OCI-LY7 (cell line): ENCODE results near the gene SLC9A3. TPM values are rescaled to one million over a fixed set of nuclear protein-coding genes. Genes with fewer than 3 reads are reported as not detected.
"Not testable (repeated sequence)": the region's sequence is repeated elsewhere in the genome, so short reads cannot be mapped to it uniquely, and the experiment has no call there.

Source experiments
- BruUV-seq: library from RNA; stranded (reverse); fragments of 400-500 nt; replicated peaks from 2 replicates; lab custom pipeline; 2021; lab: Mats Ljungman, UMichigan
- CTCF ChIA-PET: fragments of 300-600 bp; sonication (Branson Sonifier 250); formaldehyde crosslinking; loops from one replicate; lab custom pipeline; 2022; ENCODE audit warnings: antibody characterized with exemption; ENCODE audit not compliant: unreplicated experiment; lab: Charles Lee
- POLR2A ChIA-PET: fragments of 300-600 bp; sonication (Branson Sonifier 250); formaldehyde crosslinking; loops from one replicate; lab custom pipeline; 2022; ENCODE audit warnings: antibody characterized with exemption; lab: Charles Lee
- DNase-seq: peaks from one replicate; pipeline ENCODE4 v3.0.0-alpha.2; 2015; ENCODE audit warnings: low spot score
- H2AFZ ChIP-seq: fragments of 200-600 bp; sonication (generic), shearing (Covaris generic); 2 replicates; pipeline ENCODE4 v1.6.1; 2014; ENCODE audit warnings: mild to moderate bottlenecking, antibody characterized with exemption, low read length, moderate library complexity
- H3K27ac ChIP-seq: fragments of 200-600 bp; sonication (generic); 2 replicates; pipeline ENCODE4 v1.5.1; 2014; ENCODE audit warnings: mixed run types, low read depth, mild to moderate bottlenecking, moderate library complexity, low read length, inconsistent platforms; ENCODE audit not compliant: poor library complexity, severe bottlenecking
- H3K36me3 ChIP-seq: fragments of 200-600 bp; sonication (generic); 2 replicates; pipeline ENCODE4 v1.6.1; 2014; ENCODE audit warnings: mild to moderate bottlenecking, antibody characterized with exemption, low read length, moderate library complexity, mixed read lengths; ENCODE audit not compliant: insufficient read depth
- H3K4me1 ChIP-seq: fragments of 200-600 bp; sonication (generic); 2 replicates; pipeline ENCODE4 v1.5.1; 2014; ENCODE audit warnings: mild to moderate bottlenecking, low read length; ENCODE audit not compliant: insufficient read depth, poor library complexity, severe bottlenecking
- H3K4me2 ChIP-seq: fragments of 200-600 bp; sonication (generic); 2 replicates; pipeline ENCODE4 v1.6.1; 2014; ENCODE audit warnings: mild to moderate bottlenecking, low read length
- H3K4me3 ChIP-seq: fragments of 200-600 bp; sonication (generic); 2 replicates; pipeline ENCODE4 v1.5.1; 2014; ENCODE audit warnings: mild to moderate bottlenecking, low read depth, low read length; ENCODE audit not compliant: poor library complexity, severe bottlenecking
- H3K79me2 ChIP-seq: fragments of 200-600 bp; sonication (generic); 2 replicates; pipeline ENCODE4 v1.6.1; 2016; ENCODE audit warnings: low read depth, mild to moderate bottlenecking, low read length, moderate library complexity, mixed read lengths; ENCODE audit not compliant: insufficient read depth
- H3K9me2 ChIP-seq: fragments of 200-600 bp; sonication (generic); 2 replicates; pipeline ENCODE4 v1.6.1; 2016; ENCODE audit warnings: mild to moderate bottlenecking, low read length, mixed read lengths; ENCODE audit not compliant: insufficient read depth
- H3K9me3 ChIP-seq: fragments of 200-600 bp; sonication (generic); 2 replicates; pipeline ENCODE4 v1.6.1; 2014; ENCODE audit warnings: mild to moderate bottlenecking, mixed run types, low read length, mixed read lengths
- H4K20me1 ChIP-seq: fragments of 200-600 bp; sonication (generic); 2 replicates; pipeline ENCODE4 v1.6.1; 2014; ENCODE audit warnings: mild to moderate bottlenecking, antibody characterized with exemption, low read length, moderate library complexity, mixed read lengths; ENCODE audit not compliant: insufficient read depth
- EZH2phosphoT487 ChIP-seq: fragments of 200-600 bp; sonication (generic); IDR thresholded peaks from 2 replicates; pipeline ENCODE4 v1.6.1; 2018; ENCODE audit warnings: low read depth, borderline replicate concordance, mild to moderate bottlenecking, mixed run types, antibody characterized with exemption, low read length, moderate library complexity, mixed read lengths
- intact Hi-C: fragments of 100-400 bp; cut with micrococcal nuclease; formaldehyde crosslinking; loops from one replicate; pipeline ENCODE4 v1.10.0; 2022; ENCODE audit not compliant: unreplicated experiment
- total RNA-seq, 2 experiments: library from RNA; depleted of rRNA in 1 of 2; stranded (reverse); fragments of >200 nt in 1 of 2; shearing (Covaris generic) in 1 of 2; gene quantifications; 2 replicates each; pipeline ENCODE4 v1.2.3, GENCODE V29; 2014 to 2022
- TF ChIP-seq, protein P1 (sequence below): fragments of 200-600 bp; sonication (generic); conservative IDR thresholded peaks from 2 replicates; pipeline ENCODE4 v1.5.1; 2014; ENCODE audit warnings: mild to moderate bottlenecking, antibody characterized with exemption, low read length, moderate library complexity, mixed read lengths

SLC9A3 gene
- total RNA-seq, 2 experiments from 2014 or later = 2.0 to 4.3 TPM

GRCh38 chr5:509611-510185 is 14.6 kb downstream of the SLC9A3 start:
- CTCF ChIA-PET = no interaction called here
- no TSS peak for BruUV-seq
- no peak overlapping the region for H2AFZ ChIP-seq

GRCh38 chr5:507986-508575 is 16.2 kb downstream of the SLC9A3 start:
- H3K79me2 ChIP-seq, H3K4me1 ChIP-seq, H4K20me1 ChIP-seq, H3K27ac ChIP-seq, H3K4me2 ChIP-seq, DNase-seq, H3K9me3 ChIP-seq, POLR2A ChIA-PET, H3K4me3 ChIP-seq, CTCF ChIA-PET, H3K36me3 ChIP-seq, H2AFZ ChIP-seq, BruUV-seq, intact Hi-C loops, H3K9me2 ChIP-seq: not testable (repeated sequence)

More at GRCh38 chr5:509611-510185, 14.6 kb downstream of the SLC9A3 start:
- POLR2A ChIA-PET = interaction anchor here (0.7 kb wide), 1 partner anchor 38 kb away, joined by 4 read pairs; no protein-coding TSS in a partner anchor
- H3K27ac ChIP-seq = no peak overlapping the region
- no peak for DNase-seq
- H3K36me3 ChIP-seq = no peaks in the 10 kb centered on the region
- no peaks in the 10 kb centered on the region for H3K9me3 ChIP-seq
- H3K4me1 ChIP-seq = no peaks in the 10 kb centered on the region
- H3K4me2 ChIP-seq = no peak overlapping the region
- no peak overlapping the region for H3K4me3 ChIP-seq
- TF ChIP-seq, protein P1, sequence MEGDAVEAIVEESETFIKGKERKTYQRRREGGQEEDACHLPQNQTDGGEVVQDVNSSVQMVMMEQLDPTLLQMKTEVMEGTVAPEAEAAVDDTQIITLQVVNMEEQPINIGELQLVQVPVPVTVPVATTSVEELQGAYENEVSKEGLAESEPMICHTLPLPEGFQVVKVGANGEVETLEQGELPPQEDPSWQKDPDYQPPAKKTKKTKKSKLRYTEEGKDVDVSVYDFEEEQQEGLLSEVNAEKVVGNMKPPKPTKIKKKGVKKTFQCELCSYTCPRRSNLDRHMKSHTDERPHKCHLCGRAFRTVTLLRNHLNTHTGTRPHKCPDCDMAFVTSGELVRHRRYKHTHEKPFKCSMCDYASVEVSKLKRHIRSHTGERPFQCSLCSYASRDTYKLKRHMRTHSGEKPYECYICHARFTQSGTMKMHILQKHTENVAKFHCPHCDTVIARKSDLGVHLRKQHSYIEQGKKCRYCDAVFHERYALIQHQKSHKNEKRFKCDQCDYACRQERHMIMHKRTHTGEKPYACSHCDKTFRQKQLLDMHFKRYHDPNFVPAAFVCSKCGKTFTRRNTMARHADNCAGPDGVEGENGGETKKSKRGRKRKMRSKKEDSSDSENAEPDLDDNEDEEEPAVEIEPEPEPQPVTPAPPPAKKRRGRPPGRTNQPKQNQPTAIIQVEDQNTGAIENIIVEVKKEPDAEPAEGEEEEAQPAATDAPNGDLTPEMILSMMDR = no peak
- TF ChIP-seq EZH2phosphoT487 = no peak
- intact Hi-C loops = no loop called here
- H4K20me1 ChIP-seq = no peaks in the 10 kb centered on the region
- H3K9me2 ChIP-seq = no peaks in the 10 kb centered on the region
- no peaks in the 10 kb centered on the region for H3K79me2 ChIP-seq

DNA sequence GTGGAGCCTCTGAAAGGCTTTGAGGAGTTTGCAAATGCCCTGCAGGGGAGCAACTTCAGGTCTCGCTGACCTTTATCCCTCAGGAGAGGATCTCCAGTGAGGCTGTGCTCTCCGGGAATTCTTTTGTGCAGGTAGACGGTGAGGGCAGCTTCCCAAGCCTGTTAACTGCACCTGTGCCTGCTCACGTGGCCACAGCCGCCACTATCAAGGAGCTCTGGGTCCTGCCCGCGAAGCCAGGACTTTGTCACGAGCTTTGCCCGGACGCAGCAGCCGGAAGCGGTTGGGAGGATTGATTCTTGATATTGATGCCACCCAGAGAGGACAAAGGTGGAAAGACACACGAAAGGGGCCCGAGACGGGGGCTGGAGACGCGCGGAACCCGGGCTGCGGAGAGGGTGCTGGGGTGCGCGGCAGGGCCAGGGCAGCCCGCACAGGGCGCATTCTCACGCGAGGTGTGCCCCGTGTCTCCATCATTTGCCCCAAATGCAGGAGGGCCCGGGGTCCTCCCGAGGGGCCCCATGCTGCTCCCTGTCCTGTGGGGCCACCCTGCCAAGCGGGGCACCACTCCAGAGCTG is 18.2 kb downstream of the SLC9A3 start:
- DNase-seq = no peak
- intact Hi-C loops = no loop called here
- Histone ChIP-seq H3K36me3 (no peaks in the 10 kb centered on the region), H4K20me1 (no peaks in the 10 kb centered on the region), H3K27ac (no peak overlapping the region), H3K4me3 (no peak overlapping the region), H3K79me2 (no peaks in the 10 kb centered on the region), H3K4me1 (no peaks in the 10 kb centered on the region), H3K9me2 (no peaks in the 10 kb centered on the region), H3K4me2 (no peak overlapping the region), H3K9me3 (no peaks in the 10 kb centered on the region), H2AFZ (no peak overlapping the region)
- BruUV-seq = no TSS peak
- TF ChIP-seq, protein P1 = no peak
- TF ChIP-seq EZH2phosphoT487 = no peak
- CTCF ChIA-PET = no interaction called here
- POLR2A ChIA-PET = no interaction called here
